HG03045 (cell line): ENCODE data around the gene TMEM114.

Experiments used
- ATAC-seq: cut with Tn5 transposase; IDR thresholded peaks from one replicate; pipeline ENCODE4 v1.9.1; 2021; ENCODE audit warnings: mild to moderate bottlenecking, moderate library complexity; ENCODE audit not compliant: unreplicated experiment

Gene TMEM114

GRCh38 chr16:8551388-8552332, 38.7 kb downstream of the TMEM114 start:
- no peak for ATAC-seq

GRCh38 chr16:8550728-8551387, 39.5 kb downstream of the TMEM114 start:
- ATAC-seq, result no peak

- no peak for ATAC-seq
Measured at GRCh38 chr16:8549843-8550412, 40.4 kb downstream of the TMEM114 start.

- ATAC-seq, result no peak
Measured at GRCh38 chr16:8548166-8548565, 42.1 kb downstream of the TMEM114 start.

GRCh38 chr16:8547762-8548161, 42.5 kb downstream of the TMEM114 start:
- no peak for ATAC-seq

GRCh38 chr16:8544406-8544805, 45.9 kb downstream of the TMEM114 start:
- no peak for ATAC-seq

GRCh38 chr16:8543258-8543657, 47.1 kb downstream of the TMEM114 start:
- ATAC-seq, result no peak

- ATAC-seq, result no peak
Measured at GRCh38 chr16:8542393-8542792, 47.9 kb downstream of the TMEM114 start.

GRCh38 chr16:8541868-8542267, 48.4 kb downstream of the TMEM114 start:
- no peak for ATAC-seq

- ATAC-seq, result no peak
Measured at GRCh38 chr16:8537691-8538342, 52.5 kb downstream of the TMEM114 start.

- ATAC-seq, result no peak
Measured at GRCh38 chr16:8533509-8533908, 56.8 kb downstream of the TMEM114 start.

GRCh38 chr16:8530752-8531384, 59.4 kb downstream of the TMEM114 start:
- ATAC-seq, result no peak

- ATAC-seq, result no peak
Measured at GRCh38 chr16:8528471-8528870, 61.8 kb downstream of the TMEM114 start.

GRCh38 chr16:8523932-8524331, 66.4 kb downstream of the TMEM114 start:
- ATAC-seq, result no peak

GRCh38 chr16:8522757-8523156, 67.6 kb downstream of the TMEM114 start:
- no peak for ATAC-seq

GRCh38 chr16:8519643-8520042, 70.7 kb downstream of the TMEM114 start:
- ATAC-seq, result no peak
